ENCODE measurements around the gene SLC24A4.

- TF ChIP-seq CTCF (IDR thresholded peaks at IDR 0.05; ENCODE audit: poor library complexity): no peak
- TF ChIP-seq EZH2 (IDR thresholded peaks at IDR 0.05; ENCODE audit: borderline replicate concordance): no peak
These were observed 64.6 kb downstream of the SLC24A4 start for GRCh38 chr14:92387578-92387977.

Data from hepatocyte (in vitro differentiated cells).